CD4-positive, alpha-beta T cell (primary cell): ENCODE results near the gene PSMD9. TPM values are rescaled to one million over a fixed set of nuclear protein-coding genes. Genes with fewer than 3 reads are reported as not detected.

Source experiments
- ATAC-seq: fragments of 200-7000 bp; cut with Tn5 transposase; one replicate; pipeline ENCODE4 v1.10.0; 2022; ENCODE audit warnings: mild to moderate bottlenecking; ENCODE audit not compliant: poor library complexity
- CTCF ChIA-PET: fragments of 350-600 bp; sonication (Branson Sonifier 250); formaldehyde crosslinking; loops from one replicate; lab custom pipeline; 2021; ENCODE audit warnings: antibody characterized with exemption, inconsistent platforms; lab: Charles Lee
- POLR2A ChIA-PET: fragments of 350-600 bp; sonication (Branson Sonifier 250); formaldehyde crosslinking; loops from one replicate; lab custom pipeline; 2021; ENCODE audit warnings: antibody characterized with exemption, inconsistent platforms; lab: Charles Lee
- DNase-seq, 14 experiments: peaks; one replicate each; pipeline ENCODE4 v3.0.0-alpha.2; 2013 to 2020; ENCODE audit warnings: mixed read lengths in 2 of 14
- H3K27ac ChIP-seq, 2 donors: one replicate each; pipeline versions ENCODE4 v1.5.1 to v1.7.0; 2013; ENCODE audit warnings: low read length in 2 of 2, low read depth in 1 of 2, mild to moderate bottlenecking in 1 of 2
- H3K27me3 ChIP-seq, 2 experiments: 1 replicate in 1 of 2; 2 replicates in 1 of 2; pipeline versions ENCODE4 v1.6.1 to v1.7.0; 2013; ENCODE audit warnings: low read length in 2 of 2, control low read depth in 1 of 2, mild to moderate bottlenecking in 1 of 2, moderate library complexity in 1 of 2; ENCODE audit not compliant: insufficient read depth in 2 of 2, control insufficient read depth in 1 of 2
- H3K36me3 ChIP-seq: one replicate; pipeline ENCODE4 v1.6.1; 2013; ENCODE audit warnings: low read length, control low read depth; ENCODE audit not compliant: insufficient read depth
- H3K4me1 ChIP-seq: one replicate; pipeline ENCODE4 v1.6.1; 2013; ENCODE audit warnings: low read length, control low read depth; ENCODE audit not compliant: insufficient read depth
- H3K4me3 ChIP-seq: one replicate; pipeline ENCODE4 v1.5.1; 2013; ENCODE audit warnings: mild to moderate bottlenecking, low read length, moderate library complexity
- H3K9me3 ChIP-seq, 2 experiments: 1 replicate in 1 of 2; 2 replicates in 1 of 2; pipeline versions ENCODE4 v1.6.1 to v1.7.0; 2013; ENCODE audit warnings: low read length in 2 of 2, mild to moderate bottlenecking in 2 of 2, control low read depth in 1 of 2, moderate library complexity in 1 of 2; ENCODE audit not compliant: control insufficient read depth in 1 of 2, insufficient read depth in 1 of 2
- H3K27ac Mint-ChIP-seq: one replicate; pipeline ENCODE4 v1.8.0; 2020; ENCODE audit warnings: mixed read lengths
- H3K27me3 Mint-ChIP-seq: one replicate; pipeline ENCODE4 v1.8.0; 2021; ENCODE audit warnings: mixed read lengths
- H3K36me3 Mint-ChIP-seq: one replicate; pipeline ENCODE4 v1.8.0; 2021; ENCODE audit warnings: low read depth, mixed read lengths
- H3K4me1 Mint-ChIP-seq: one replicate; pipeline ENCODE4 v1.8.0; 2021; ENCODE audit warnings: low read depth, mixed read lengths
- H3K4me3 Mint-ChIP-seq: one replicate; pipeline ENCODE4 v1.8.0; 2020; ENCODE audit warnings: mild to moderate bottlenecking, mixed read lengths
- H3K9me3 Mint-ChIP-seq: one replicate; pipeline ENCODE4 v1.8.0; 2020; ENCODE audit warnings: mixed read lengths
- CTCF ChIP-seq: fragments of 200-600 bp; IDR thresholded peaks from one replicate; pipeline ENCODE4 v1.8.0; 2022; ENCODE audit warnings: antibody characterized with exemption, mild to moderate bottlenecking
- intact Hi-C, 2 experiments: fragments of 100-400 bp; cut with DNase I in 1 of 2; cut with micrococcal nuclease in 1 of 2; formaldehyde crosslinking; loops; one replicate each; pipeline versions ENCODE4 v1.15.1 to v1.9.0; 2023 to 2025; cut with DNase I, micrococcal nuclease
- total RNA-seq, 174 experiments: library from RNA in 2 of 174; stranded (reverse) in 2 of 174; gene quantifications; one replicate each; pipeline ENCODE4 v1.2.3 and lab custom pipeline; 2021 to 2026

PSMD9 gene
- total RNA-seq, 2 experiments from 2014 or later = 29.5 to 31.8 TPM

- no peak for ATAC-seq
- H3K36me3 ChIP-seq = peaks cover 41% of the 10 kb centered on the region
- POLR2A ChIA-PET = interaction anchor here (1.4 kb wide), 1 partner anchor 27 kb away, joined by 3 read pairs; the partner anchor contains the start of gene PSMD9
These were observed 27.3 kb downstream of the PSMD9 start for GRCh38 chr12:121915841-121916321.

GRCh38 chr12:121916719-121917118, 28.1 kb downstream of the PSMD9 start:
- Mint-ChIP-seq H3K4me1 (peaks cover 12% of the 10 kb centered on the region), H3K27me3 (no peaks in the 10 kb centered on the region), H3K27ac (peak overlapping the region; percentile 80), H3K9me3 (no peaks in the 10 kb centered on the region), H3K4me3 (no peak overlapping the region), H3K36me3 (peaks cover 33% of the 10 kb centered on the region)
- ChIA-PET CTCF (interaction anchor here (1.0 kb wide), 1 partner anchor 123 kb away, joined by 4 read pairs; the partner anchor contains the start of gene RHOF), POLR2A (interaction anchor here (1.4 kb wide), 1 partner anchor 28 kb away, joined by 3 read pairs; the partner anchor contains the start of gene PSMD9)
- TF ChIP-seq CTCF = no peak
- Histone ChIP-seq H3K36me3 (peaks cover 35% of the 10 kb centered on the region), H3K4me1 (peaks cover 14% of the 10 kb centered on the region), H3K4me3 (no peak overlapping the region), H3K9me3 (no peaks in the 10 kb centered on the region), H3K27me3 (no peaks in the 10 kb centered on the region), H3K27ac (peak overlapping the region in 1 of 2 donors; percentile 11)
- DNase-seq = peak in 1 of 14 experiments; percentile 27
- intact Hi-C loops = loop anchor here in 1 of 2 experiments (2.0 to 5.0 kb wide), 3 partner anchors 28 to 351 kb away; partner anchors contain the start of genes PSMD9 and VPS33A
- no peak for ATAC-seq

More at GRCh38 chr12:121915841-121916321, 27.3 kb downstream of the PSMD9 start:
- Mint-ChIP-seq H3K27ac (no peak overlapping the region), H3K4me3 (no peak overlapping the region), H3K4me1 (peaks cover 12% of the 10 kb centered on the region), H3K9me3 (no peaks in the 10 kb centered on the region), H3K36me3 (peaks cover 38% of the 10 kb centered on the region), H3K27me3 (no peaks in the 10 kb centered on the region)
- no peak overlapping the region for H3K27ac ChIP-seq
- intact Hi-C loops = loop anchor here in 1 of 2 experiments (2.0 to 5.0 kb wide), 3 partner anchors 27 to 351 kb away; partner anchors contain the start of genes PSMD9 and VPS33A
- no peak for DNase-seq
- CTCF ChIA-PET = interaction anchor here (1.0 kb wide), 1 partner anchor 122 kb away, joined by 4 read pairs; the partner anchor contains the start of gene RHOF
- no peak overlapping the region for H3K4me3 ChIP-seq
- H3K27me3 ChIP-seq = no peaks in the 10 kb centered on the region
- no peak for TF ChIP-seq CTCF
- peaks cover 14% of the 10 kb centered on the region for H3K4me1 ChIP-seq
- H3K9me3 ChIP-seq = no peaks in the 10 kb centered on the region

- ChIA-PET POLR2A (interaction anchor here (0.5 to 1.6 kb wide), 9 partner anchors 29 to 349 kb away, joined by 3 to 9 read pairs (median 4); partner anchors contain the start of genes BCL7A, DIABLO, PSMD9 and VPS33A), CTCF (interaction anchor here (0.6 to 1.7 kb wide), 11 partner anchors 10 to 304 kb away, joined by 3 to 9 read pairs (median 4); partner anchors contain the start of genes BCL7A and PSMD9)
- Histone ChIP-seq H3K9me3 (no peaks in the 10 kb centered on the region), H3K4me3 (peak within 1 kb of the TSS; percentile 51), H3K4me1 (peaks cover 14% of the 10 kb centered on the region), H3K36me3 (peaks cover 27% of the 10 kb centered on the region), H3K27ac (peak within 1 kb of the TSS; percentile 48 to 69), H3K27me3 (no peaks in the 10 kb centered on the region)
- H3K9me3 Mint-ChIP-seq = no peaks in the 10 kb centered on the region
- intact Hi-C loops = loop anchor here (1.0 to 5.0 kb wide), 8 partner anchors 29 to 349 kb away; partner anchors contain the start of genes BCL7A (in 1 of the 2), PSMD9 (in 1 of the 2) and VPS33A (in 1 of the 2)
- H3K4me1 Mint-ChIP-seq = peaks cover 8% of the 10 kb centered on the region
- H3K4me3 Mint-ChIP-seq = peak within 1 kb of the TSS; percentile 52
- H3K36me3 Mint-ChIP-seq = peaks cover 28% of the 10 kb centered on the region
- peak; percentile 87 to 98 (median 95) for DNase-seq
- peak; percentile 99 for ATAC-seq
- peak; percentile 91 for TF ChIP-seq CTCF
- H3K27me3 Mint-ChIP-seq = no peaks in the 10 kb centered on the region
- peak within 1 kb of the TSS; percentile 80 for H3K27ac Mint-ChIP-seq
These were observed 29.5 kb downstream of the PSMD9 start, which contains the start of gene CFAP251 for GRCh38 chr12:121917950-121918678. CFAP251 (plus strand) TSS chr12:121918592; CDS start chr12:121921306, 2,714 bp downstream.
